NT2/D1 (cell line): Measurements from ENCODE around the gene DNAJC6.

Source experiments
- SUZ12 ChIP-seq: IDR thresholded peaks from 2 replicates; pipeline ENCODE4 v1.6.1; 2011; ENCODE audit not compliant: insufficient read length, insufficient read depth; ENCODE audit errors: extremely low read depth
- YY1 ChIP-seq: IDR thresholded peaks from 2 replicates; pipeline ENCODE4 v1.6.1; 2011; ENCODE audit not compliant: insufficient read length, insufficient read depth
- ZNF274 ChIP-seq: IDR thresholded peaks from 2 replicates; pipeline ENCODE4 v1.6.1; 2011; ENCODE audit warnings: mild to moderate bottlenecking, low read depth, low read length

GRCh38 chr1:65442442-65442841 is 133.1 kb downstream of the DNAJC6 start:
- TF ChIP-seq ZNF274 (no peak), YY1 (no peak), SUZ12 (no peak)
